IMR-90 (cell line): ENCODE results near the gene B4GALNT2. TPM values are rescaled to one million over a fixed set of nuclear protein-coding genes. Genes with fewer than 3 reads are reported as not detected.

Experiments used
- ATAC-seq: fragments of 200-7000 bp; cut with Tn5 transposase; 2 replicates; pipeline ENCODE4 v1.9.1; 2020; ENCODE audit warnings: low read depth, mild to moderate bottlenecking, moderate library complexity
- BruUV-seq: library from RNA; stranded (reverse); fragments of 400-500 nt; replicated peaks from 2 replicates; lab custom pipeline; 2021; lab: Mats Ljungman, UMichigan
- CTCF ChIA-PET: fragments of 300-600 bp; formaldehyde crosslinking; extraction: SDS; loops from one replicate; lab custom pipeline; 2021; ENCODE audit warnings: antibody characterized with exemption; lab: Yijun Ruan, JAX
- POLR2A ChIA-PET: fragments of 300-600 bp; sonication (Branson Sonifier 250); formaldehyde crosslinking; loops from one replicate; lab custom pipeline; 2022; ENCODE audit warnings: antibody characterized with exemption; ENCODE audit not compliant: unreplicated experiment; lab: Charles Lee
- DNase-seq: peaks from one replicate; pipeline ENCODE4 v3.0.0; 2013
- H2AFZ ChIP-seq: replicated peaks from 2 replicates; pipeline ENCODE3; 2013; ENCODE audit warnings: low read length, mild to moderate bottlenecking; ENCODE audit not compliant: poor library complexity
- H2AK5ac ChIP-seq: 2 replicates; pipeline ENCODE4 v1.6.1; 2013; ENCODE audit warnings: low read depth, low read length, inconsistent platforms
- H2AK9ac ChIP-seq: replicated peaks from 2 replicates; pipeline ENCODE3; 2013; ENCODE audit warnings: mild to moderate bottlenecking, low read depth, low read length, moderate library complexity; ENCODE audit not compliant: poor library complexity
- H2BK120ac ChIP-seq: 2 replicates; pipeline ENCODE4 v1.6.1; 2013; ENCODE audit warnings: low read depth, low read length, inconsistent platforms
- H2BK15ac ChIP-seq: 3 replicates; pipeline ENCODE4 v1.6.1; 2013; ENCODE audit warnings: low read depth, low read length, inconsistent platforms
- H2BK20ac ChIP-seq: 2 replicates; pipeline ENCODE4 v1.6.1; 2013; ENCODE audit warnings: low read depth, mild to moderate bottlenecking, inconsistent platforms, low read length, moderate library complexity
- H2BK5ac ChIP-seq: 2 replicates; pipeline ENCODE4 v1.6.1; 2013; ENCODE audit warnings: mild to moderate bottlenecking, low read depth, low read length, inconsistent platforms; ENCODE audit not compliant: poor library complexity, severe bottlenecking
- H3K14ac ChIP-seq: replicated peaks from 2 replicates; pipeline ENCODE4 v1.6.1; 2013; ENCODE audit warnings: low read depth, low read length, inconsistent platforms
- H3K18ac ChIP-seq: 2 replicates; pipeline ENCODE4 v1.6.1; 2013; ENCODE audit warnings: low read depth, low read length, control low read depth
- H3K23ac ChIP-seq: 2 replicates; pipeline ENCODE4 v1.6.1; 2013; ENCODE audit warnings: low read depth, low read length, inconsistent platforms
- H3K27ac ChIP-seq: 2 replicates; pipeline ENCODE4 v1.5.1; 2013; ENCODE audit warnings: mild to moderate bottlenecking, control low read depth, low read length; ENCODE audit not compliant: insufficient read depth
- H3K27me3 ChIP-seq: 2 replicates; pipeline ENCODE4 v1.6.1; 2013; ENCODE audit warnings: low read length; ENCODE audit not compliant: control insufficient read depth, insufficient read depth
- H3K36me3 ChIP-seq: 2 replicates; pipeline ENCODE4 v1.6.1; 2013; ENCODE audit warnings: low read length, mixed read lengths; ENCODE audit not compliant: control insufficient read depth, insufficient read depth
- H3K4ac ChIP-seq: 2 replicates; pipeline ENCODE4 v1.6.1; 2013; ENCODE audit warnings: low read depth, low read length, inconsistent platforms
- H3K4me1 ChIP-seq: 2 replicates; pipeline ENCODE4 v1.6.1; 2013; ENCODE audit warnings: low read length, mixed read lengths; ENCODE audit not compliant: control insufficient read depth, insufficient read depth
- H3K4me2 ChIP-seq: 2 replicates; pipeline ENCODE4 v1.6.1; 2013; ENCODE audit warnings: low read depth, mild to moderate bottlenecking, control low read depth, low read length, moderate library complexity
- H3K4me3 ChIP-seq: 2 replicates; pipeline ENCODE4 v1.5.1; 2013; ENCODE audit warnings: low read depth, mild to moderate bottlenecking, control low read depth, low read length, moderate library complexity; ENCODE audit not compliant: insufficient read depth
- H3K56ac ChIP-seq: 2 replicates; pipeline ENCODE4 v1.6.1; 2013; ENCODE audit warnings: low read length, inconsistent platforms; ENCODE audit not compliant: insufficient read depth; ENCODE audit errors: extremely low read depth
- H3K79me1 ChIP-seq, 2 experiments: 2 replicates each; pipeline ENCODE4 v1.6.1; 2013; ENCODE audit warnings: low read length in 2 of 2, inconsistent platforms in 1 of 2, low read depth in 1 of 2
- H3K9ac ChIP-seq: 2 replicates; pipeline ENCODE4 v1.6.1; 2013; ENCODE audit warnings: low read depth, low read length, control low read depth
- H3K9me1 ChIP-seq: 2 replicates; pipeline ENCODE4 v1.6.1; 2013; ENCODE audit warnings: low read length, inconsistent platforms; ENCODE audit not compliant: insufficient read depth
- H3K9me3 ChIP-seq: 2 replicates; pipeline ENCODE4 v1.6.1; 2013; ENCODE audit warnings: low read length; ENCODE audit not compliant: control insufficient read depth, insufficient read depth
- H4K20me1 ChIP-seq: 2 replicates; pipeline ENCODE4 v1.6.1; 2013; ENCODE audit warnings: low read length, inconsistent platforms; ENCODE audit not compliant: insufficient read depth
- H4K5ac ChIP-seq: 2 replicates; pipeline ENCODE4 v1.6.1; 2013; ENCODE audit warnings: mild to moderate bottlenecking, low read depth, low read length, control low read depth
- H4K8ac ChIP-seq, 2 experiments: 2 replicates each; pipeline ENCODE4 v1.6.1; 2013; ENCODE audit warnings: low read depth in 2 of 2, low read length in 2 of 2, control low read depth in 1 of 2, inconsistent platforms in 1 of 2
- H4K91ac ChIP-seq: 2 replicates; pipeline ENCODE4 v1.6.1; 2013; ENCODE audit warnings: low read depth, low read length, inconsistent platforms; ENCODE audit not compliant: insufficient read depth
- CHD1 ChIP-seq: IDR thresholded peaks from 2 replicates; pipeline ENCODE4 v1.6.1; 2012; ENCODE audit warnings: low read depth, low read length, improper control_type of control experiment
- CTCF ChIP-seq: conservative IDR thresholded peaks from 2 replicates; pipeline ENCODE4 v1.5.1; 2012; ENCODE audit warnings: mild to moderate bottlenecking, low read depth, low read length, improper control_type of control experiment
- ELK1 ChIP-seq: fragments of 150-350 bp; IDR thresholded peaks from 2 replicates; pipeline ENCODE4 v1.6.1; 2016; ENCODE audit warnings: low read depth, mild to moderate bottlenecking, low read length, moderate library complexity, borderline replicate concordance
- FOS ChIP-seq: fragments of 150-350 bp; IDR thresholded peaks from 2 replicates; pipeline ENCODE4 v1.6.1; 2016; ENCODE audit warnings: low read depth, low read length
- MAZ ChIP-seq: IDR thresholded peaks from 2 replicates; pipeline ENCODE4 v1.6.1; 2012; ENCODE audit warnings: low read depth, mild to moderate bottlenecking, low read length, improper control_type of control experiment, moderate library complexity, borderline replicate concordance
- NFE2L2 ChIP-seq: fragments of 150-350 bp; IDR thresholded peaks from 2 replicates; pipeline ENCODE4 v1.6.1; 2016; ENCODE audit warnings: low read depth, mild to moderate bottlenecking, low read length
- RAD21 ChIP-seq: IDR thresholded peaks from 2 replicates; pipeline ENCODE4 v1.6.1; 2012; ENCODE audit warnings: low read length, improper control_type of control experiment
- RCOR1 ChIP-seq: IDR thresholded peaks from 2 replicates; pipeline ENCODE4 v1.6.1; 2012; ENCODE audit warnings: mild to moderate bottlenecking, low read length, improper control_type of control experiment; ENCODE audit not compliant: insufficient replicate concordance
- RFX5 ChIP-seq: IDR thresholded peaks from 2 replicates; pipeline ENCODE4 v1.8.0; 2012; ENCODE audit warnings: low read depth, mild to moderate bottlenecking, low read length, moderate library complexity
- SMC3 ChIP-seq: fragments of 150-350 bp; IDR thresholded peaks from 2 replicates; pipeline ENCODE4 v1.6.1; 2016; ENCODE audit warnings: low read depth, mild to moderate bottlenecking, antibody characterized with exemption, low read length, moderate library complexity
- USF2 ChIP-seq: fragments of 150-350 bp; IDR thresholded peaks from 2 replicates; pipeline ENCODE4 v1.6.1; 2017; ENCODE audit warnings: mild to moderate bottlenecking, antibody characterized with exemption, low read length, low read depth
- WGBS, 2 experiments: methylation state at CpG; one replicate each; pipeline versions ENCODE4 v1.1.5 to v1.1.7; 2013; ENCODE audit warnings: missing lambda C conversion rate in 2 of 2; ENCODE audit not compliant: insufficient read length in 1 of 2; ENCODE audit errors: extremely low coverage in 2 of 2; 5-methylcytosine and 5-hydroxymethylcytosine counted together
- dilution Hi-C: fragments of 300-500 bp; cut with HindIII; formaldehyde crosslinking; loops from one replicate; pipeline ENCODE4 v1.14.3; 2018; ENCODE audit warnings: low sequenced_read_pairs; ENCODE audit not compliant: unreplicated experiment
- in situ Hi-C: fragments of 300-500 bp; cut with MboI; formaldehyde crosslinking; loops from 3 replicates; pipeline ENCODE4 v1.14.3; 2019; ENCODE audit warnings: low sequenced_read_pairs, inconsistent platforms, mixed read lengths
- intact Hi-C: fragments of 100-400 bp; cut with micrococcal nuclease; formaldehyde crosslinking; loops from 2 replicates; pipeline ENCODE4 v1.10.0; 2022
- polyA plus RNA-seq, 3 experiments: library from polyadenylated mRNA; depleted of rRNA; stranded (reverse); fragments of >200 nt; gene quantifications; 2 replicates each; pipeline ENCODE4 v1.2.3, GENCODE V29; 2012; ENCODE audit warnings: low replicate concordance in 1 of 3
- total RNA-seq: library from RNA; depleted of rRNA; stranded (reverse); fragments of >200 nt; gene quantifications from 2 replicates; pipeline ENCODE4 v1.2.3, GENCODE V29; 2012

The B4GALNT2 gene
- total and polyA plus RNA-seq, 2 of the 4 experiments (the other 2 are of a cell fraction), result not detected

GRCh38 chr17:49120166-49120565, 12.4 kb upstream of the B4GALNT2 start:
- no peak overlapping the region for H3K27ac ChIP-seq
- H3K56ac ChIP-seq, result no peak overlapping the region
- H3K14ac ChIP-seq, result no peak overlapping the region
- POLR2A ChIA-PET, result no interaction called here
- H3K27me3 ChIP-seq, result peaks cover 15% of the 10 kb centered on the region
- H2BK15ac ChIP-seq, result no peak overlapping the region
- H2AK5ac ChIP-seq, result peak overlapping the region; percentile 12; the same call in 1 of the 2 replicates
- H2BK120ac ChIP-seq, result no peak overlapping the region
- H3K36me3 ChIP-seq, result no peaks in the 10 kb centered on the region
- no peak overlapping the region for H2AFZ ChIP-seq
- no peak overlapping the region for H3K4me2 ChIP-seq
- no peak overlapping the region for H4K5ac ChIP-seq
- no peak overlapping the region for H4K91ac ChIP-seq
- intact Hi-C loops, result no loop called here
- no peak overlapping the region for H2AK9ac ChIP-seq
- no peak for ATAC-seq
- no peak for TF ChIP-seq RAD21
- no peak for TF ChIP-seq FOS
- no peak for TF ChIP-seq CTCF
- no peak for TF ChIP-seq MAZ
- TF ChIP-seq SMC3, result no peak
- TF ChIP-seq CHD1, result no peak
- no peak for TF ChIP-seq NFE2L2
- TF ChIP-seq ELK1, result no peak
- TF ChIP-seq RFX5, result no peak
- TF ChIP-seq USF2, result no peak
- no peak for TF ChIP-seq RCOR1
- H3K4ac ChIP-seq, result no peak overlapping the region
- H4K20me1 ChIP-seq, result no peaks in the 10 kb centered on the region
- CTCF ChIA-PET, result no interaction called here
- H3K9me1 ChIP-seq, result no peaks in the 10 kb centered on the region
- H3K4me3 ChIP-seq, result no peak overlapping the region
- no peak overlapping the region for H2BK20ac ChIP-seq
- no CpG with 5 or more reads among the region's 3 CpGs for WGBS, 2 experiments
- no peak overlapping the region for H2BK5ac ChIP-seq
- in situ Hi-C loops, result no loop called here
- DNase-seq, result no peak
- dilution Hi-C loops, result no loop called here
- no peaks in the 10 kb centered on the region for H3K4me1 ChIP-seq
- peaks cover 12% of the 10 kb centered on the region for H3K9me3 ChIP-seq
- no peak overlapping the region for H3K18ac ChIP-seq
- no peaks in the 10 kb centered on the region for H3K79me1 ChIP-seq
- no peak overlapping the region for H4K8ac ChIP-seq
- no peak overlapping the region for H3K9ac ChIP-seq
- H3K23ac ChIP-seq, result no peak overlapping the region
- BruUV-seq, result no TSS peak
